Common myeloid progenitor, CD34-positive (primary cell): ENCODE measurements around the gene TMOD2.
"Not testable (repeated sequence)": the region's sequence is repeated elsewhere in the genome, so short reads cannot be mapped to it uniquely, and the experiment has no call there.

Experiments
- CTCF ChIA-PET: fragments of 350-600 bp; sonication (Branson Sonifier 250); formaldehyde crosslinking; loops from one replicate; lab custom pipeline; 2021; ENCODE audit warnings: antibody characterized with exemption; lab: Charles Lee
- POLR2A ChIA-PET: fragments of 350-600 bp; sonication (Branson Sonifier 250); formaldehyde crosslinking; loops from one replicate; lab custom pipeline; 2021; ENCODE audit warnings: antibody characterized with exemption; lab: Charles Lee
- DNase-seq, 3 donors: peaks; one replicate each; pipeline versions ENCODE4 v3.0.0 to v3.0.0-alpha.2; 2013
- H3K27ac ChIP-seq, 2 experiments: 1 replicate in 1 of 2; 2 replicates in 1 of 2; pipeline ENCODE4 v1.7.0; 2013; ENCODE audit warnings: inconsistent platforms in 2 of 2, low read length in 2 of 2, mild to moderate bottlenecking in 2 of 2, low read depth in 1 of 2, moderate library complexity in 1 of 2; ENCODE audit not compliant: severe bottlenecking in 2 of 2, insufficient read depth in 1 of 2, poor library complexity in 1 of 2
- H3K27me3 ChIP-seq, 5 experiments: replicated peaks in 2 of 5; 1 replicate in 3 of 5; 2 replicates in 2 of 5; pipeline versions ENCODE4 v1.6.1 to v1.7.0; 2013; ENCODE audit warnings: low read length in 4 of 5, mild to moderate bottlenecking in 2 of 5, moderate library complexity in 2 of 5, inconsistent platforms in 1 of 5; ENCODE audit not compliant: insufficient read depth in 5 of 5, control insufficient read depth in 4 of 5
- H3K36me3 ChIP-seq, 4 experiments: 1 replicate in 2 of 4; 2 replicates in 2 of 4; pipeline versions ENCODE4 v1.6.1 to v1.7.0; 2013; ENCODE audit warnings: low read length in 3 of 4, control low read depth in 1 of 4, mild to moderate bottlenecking in 1 of 4; ENCODE audit not compliant: control insufficient read depth in 4 of 4, insufficient read depth in 4 of 4
- H3K4me1 ChIP-seq, 4 experiments: 1 replicate in 3 of 4; 2 replicates in 1 of 4; pipeline versions ENCODE4 v1.6.1 to v1.7.1; 2013; ENCODE audit warnings: low read length in 3 of 4, mild to moderate bottlenecking in 3 of 4, control low read depth in 1 of 4, inconsistent platforms in 1 of 4, moderate library complexity in 1 of 4; ENCODE audit not compliant: control insufficient read depth in 4 of 4, insufficient read depth in 4 of 4; ENCODE audit errors: control extremely low read depth in 1 of 4
- H3K4me3 ChIP-seq, 7 experiments: 1 replicate in 4 of 7; 2 replicates in 3 of 7; pipeline versions ENCODE4 v1.5.1 to v1.7.0; 2013; ENCODE audit warnings: mild to moderate bottlenecking in 7 of 7, low read length in 6 of 7, moderate library complexity in 6 of 7, inconsistent platforms in 2 of 7, low read depth in 2 of 7, control low read depth in 1 of 7; ENCODE audit not compliant: insufficient read depth in 4 of 7, control insufficient read depth in 1 of 7; ENCODE audit errors: extremely low read depth in 1 of 7
- H3K9me3 ChIP-seq, 5 experiments: 1 replicate in 4 of 5; 2 replicates in 1 of 5; pipeline versions ENCODE4 v1.6.1 to v1.7.1; 2013; ENCODE audit warnings: low read length in 4 of 5, mild to moderate bottlenecking in 2 of 5, inconsistent platforms in 1 of 5, low read depth in 1 of 5, moderate library complexity in 1 of 5; ENCODE audit not compliant: control insufficient read depth in 4 of 5, insufficient read depth in 2 of 5; ENCODE audit errors: control extremely low read depth in 1 of 5
- WGBS: methylation state at CpG from one replicate; pipeline ENCODE4 v1.1.5; 2013; ENCODE audit not compliant: insufficient coverage; 5-methylcytosine and 5-hydroxymethylcytosine counted together

Gene TMOD2

GRCh38 chr15:51787130-51787529 lies 35.7 kb downstream of the TMOD2 start:
- H3K4me3 ChIP-seq, H3K4me1 ChIP-seq, CTCF ChIA-PET, H3K27ac ChIP-seq, POLR2A ChIA-PET, H3K9me3 ChIP-seq, H3K27me3 ChIP-seq, DNase-seq: not testable (repeated sequence)
- 100% methylated on average over 11 of the region's 11 CpGs for WGBS
- peaks cover 0 to 34% (median 21%) of the 10 kb centered on the region in 4 experiments for H3K36me3 ChIP-seq

GRCh38 chr15:51792474-51792873 lies 41.1 kb downstream of the TMOD2 start:
- DNase-seq, H3K27me3 ChIP-seq, POLR2A ChIA-PET, H3K4me3 ChIP-seq, H3K4me1 ChIP-seq, H3K36me3 ChIP-seq, H3K27ac ChIP-seq, H3K9me3 ChIP-seq: not testable (repeated sequence)
- WGBS: 90% methylated on average over 2 of the region's 4 CpGs
- CTCF ChIA-PET: interaction anchor here (1.2 kb wide), 1 partner anchor 142 kb away, joined by 3 read pairs; no protein-coding TSS in a partner anchor

- Histone ChIP-seq H3K36me3 (peaks cover 0 to 6% (median 2%) of the 10 kb centered on the region in 4 experiments), H3K27me3 (no peaks in the 10 kb centered on the region), H3K4me3 (no peak overlapping the region), H3K27ac (no peak overlapping the region), H3K4me1 (no peaks in the 10 kb centered on the region), H3K9me3 (no peaks in the 10 kb centered on the region)
- WGBS: 100% methylated on average over 2 of the region's 4 CpGs
- CTCF ChIA-PET: no interaction called here
- POLR2A ChIA-PET: interaction anchor here (1.9 kb wide), 1 partner anchor 31 kb away, joined by 4 read pairs; no protein-coding TSS in a partner anchor
- DNase-seq: no peak
Measured at GRCh38 chr15:51793521-51794305, 42.3 kb downstream of the TMOD2 start.

GRCh38 chr15:51796847-51797401 lies 45.5 kb downstream of the TMOD2 start:
- H3K4me3 ChIP-seq: no peak overlapping the region
- no peak overlapping the region for H3K27ac ChIP-seq
- POLR2A ChIA-PET: no interaction called here
- H3K9me3 ChIP-seq: no peaks in the 10 kb centered on the region
- CTCF ChIA-PET: interaction anchor here (0.6 to 1.5 kb wide), 2 partner anchors 21 to 86 kb away, joined by 3 to 4 read pairs; no protein-coding TSS in a partner anchor
- H3K4me1 ChIP-seq: no peaks in the 10 kb centered on the region
- WGBS: 94% methylated on average over 6 of the region's 10 CpGs
- H3K27me3 ChIP-seq: no peaks in the 10 kb centered on the region
- no peak for DNase-seq
- H3K36me3 ChIP-seq: peaks cover 0 to 15% (median 7%) of the 10 kb centered on the region in 4 experiments

GRCh38 chr15:51798281-51798680 lies 46.9 kb downstream of the TMOD2 start:
- H3K4me1 ChIP-seq: no peaks in the 10 kb centered on the region
- POLR2A ChIA-PET: no interaction called here
- DNase-seq: no peak
- no peak overlapping the region for H3K27ac ChIP-seq
- 100% methylated on average over 1 of the region's 1 CpG for WGBS
- peaks cover 0 to 15% (median 9%) of the 10 kb centered on the region in 4 experiments for H3K36me3 ChIP-seq
- no peaks in the 10 kb centered on the region for H3K27me3 ChIP-seq
- H3K4me3 ChIP-seq: no peak overlapping the region
- CTCF ChIA-PET: no interaction called here
- H3K9me3 ChIP-seq: no peaks in the 10 kb centered on the region

- Histone ChIP-seq H3K27ac (no peak overlapping the region), H3K4me1 (no peaks in the 10 kb centered on the region), H3K4me3 (no peak overlapping the region), H3K27me3 (no peaks in the 10 kb centered on the region), H3K36me3 (peaks cover 0 to 15% (median 9%) of the 10 kb centered on the region in 4 experiments), H3K9me3 (no peaks in the 10 kb centered on the region)
- ChIA-PET POLR2A (no interaction called here), CTCF (no interaction called here)
- no peak for DNase-seq
- WGBS: 97% methylated on average over 3 of the region's 6 CpGs
Measured at GRCh38 chr15:51799282-51800252, 48.2 kb downstream of the TMOD2 start.
